ENCODE results near the gene PTBP1. TPM values are rescaled to one million over a fixed set of nuclear protein-coding genes. Genes with fewer than 3 reads are reported as not detected.

The PTBP1 gene
- total RNA-seq, 3 donors from 2014 or later (not counting 1 experiment from before 2014, with no cell fraction given) = 302 to 350 (median 345) TPM

DNA sequence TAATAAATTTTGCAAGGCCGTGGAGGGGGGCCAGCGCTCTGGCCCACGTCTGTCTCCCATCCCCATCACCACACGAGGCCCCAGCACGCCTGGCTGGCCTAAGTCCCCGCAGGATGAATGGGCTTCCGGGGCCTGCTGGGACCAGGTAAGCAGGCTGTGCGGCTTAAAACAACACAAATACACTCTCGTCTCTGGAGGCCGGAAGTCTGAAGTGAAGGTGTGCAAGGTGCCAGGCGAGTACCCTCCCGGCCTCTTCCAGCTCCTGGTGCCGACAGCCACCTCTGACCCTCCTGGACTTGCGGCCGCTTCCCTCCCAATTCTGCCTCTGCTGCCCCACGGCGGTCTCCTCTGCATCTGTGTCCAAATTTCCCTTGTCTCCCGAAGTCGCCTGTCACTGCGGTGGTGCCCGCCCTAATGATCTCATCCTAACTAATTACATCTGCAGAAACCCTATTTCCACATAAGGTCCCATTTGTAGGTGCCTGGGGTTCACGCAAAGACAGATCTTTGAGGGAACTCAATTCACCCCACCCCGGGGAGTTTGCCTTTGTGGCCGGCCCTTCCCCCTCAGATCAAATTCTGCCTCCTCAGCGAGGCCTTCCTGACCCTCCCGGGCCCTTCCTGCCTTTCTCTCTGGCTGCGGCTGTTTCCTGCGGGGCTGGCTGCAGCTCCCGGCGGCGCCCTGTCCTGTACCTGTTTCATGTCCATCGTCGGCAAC is 8.1 kb upstream of the PTBP1 start:
- H3K36me3 Mint-ChIP-seq = no peaks in the 10 kb centered on the region
- Histone ChIP-seq H3K4me3 (ENCODE audit: low read length) (no peak overlapping the region), H3K36me3 (ENCODE audit: control insufficient read depth, insufficient read depth, low read length) (no peaks in the 10 kb centered on the region), H3K9me3 (ENCODE audit: control insufficient read depth, insufficient read depth, low read length) (no peaks in the 10 kb centered on the region), H3K4me1 (ENCODE audit: control insufficient read depth, insufficient read depth, low read length) (peaks cover 4% of the 10 kb centered on the region), H3K27me3 (ENCODE audit: control insufficient read depth, insufficient read depth, low read length) (no peaks in the 10 kb centered on the region), H3K27ac (ENCODE audit: low read length) (no peak overlapping the region)
- H3K9me3 Mint-ChIP-seq = no peaks in the 10 kb centered on the region
- no peak for ATAC-seq
- peak in 1 of 2 donors; percentile 24 for DNase-seq
- H3K4me1 Mint-ChIP-seq = peaks cover 0 to 8% of the 10 kb centered on the region in 2 donors
- no peaks in the 10 kb centered on the region for H3K27me3 Mint-ChIP-seq (ENCODE audit: low read depth in 2 of 2)
- intact Hi-C loops (cut with micrococcal nuclease) = no loop called here
- WGBS (ENCODE audit: insufficient coverage) = 66% methylated on average over 33 of the region's 33 CpGs
- no peak overlapping the region for H3K27ac Mint-ChIP-seq
- H3K4me3 Mint-ChIP-seq = no peak overlapping the region
- TF ChIP-seq, protein P1, sequence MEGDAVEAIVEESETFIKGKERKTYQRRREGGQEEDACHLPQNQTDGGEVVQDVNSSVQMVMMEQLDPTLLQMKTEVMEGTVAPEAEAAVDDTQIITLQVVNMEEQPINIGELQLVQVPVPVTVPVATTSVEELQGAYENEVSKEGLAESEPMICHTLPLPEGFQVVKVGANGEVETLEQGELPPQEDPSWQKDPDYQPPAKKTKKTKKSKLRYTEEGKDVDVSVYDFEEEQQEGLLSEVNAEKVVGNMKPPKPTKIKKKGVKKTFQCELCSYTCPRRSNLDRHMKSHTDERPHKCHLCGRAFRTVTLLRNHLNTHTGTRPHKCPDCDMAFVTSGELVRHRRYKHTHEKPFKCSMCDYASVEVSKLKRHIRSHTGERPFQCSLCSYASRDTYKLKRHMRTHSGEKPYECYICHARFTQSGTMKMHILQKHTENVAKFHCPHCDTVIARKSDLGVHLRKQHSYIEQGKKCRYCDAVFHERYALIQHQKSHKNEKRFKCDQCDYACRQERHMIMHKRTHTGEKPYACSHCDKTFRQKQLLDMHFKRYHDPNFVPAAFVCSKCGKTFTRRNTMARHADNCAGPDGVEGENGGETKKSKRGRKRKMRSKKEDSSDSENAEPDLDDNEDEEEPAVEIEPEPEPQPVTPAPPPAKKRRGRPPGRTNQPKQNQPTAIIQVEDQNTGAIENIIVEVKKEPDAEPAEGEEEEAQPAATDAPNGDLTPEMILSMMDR (IDR thresholded peaks at IDR 0.05) = no peak

DNA sequence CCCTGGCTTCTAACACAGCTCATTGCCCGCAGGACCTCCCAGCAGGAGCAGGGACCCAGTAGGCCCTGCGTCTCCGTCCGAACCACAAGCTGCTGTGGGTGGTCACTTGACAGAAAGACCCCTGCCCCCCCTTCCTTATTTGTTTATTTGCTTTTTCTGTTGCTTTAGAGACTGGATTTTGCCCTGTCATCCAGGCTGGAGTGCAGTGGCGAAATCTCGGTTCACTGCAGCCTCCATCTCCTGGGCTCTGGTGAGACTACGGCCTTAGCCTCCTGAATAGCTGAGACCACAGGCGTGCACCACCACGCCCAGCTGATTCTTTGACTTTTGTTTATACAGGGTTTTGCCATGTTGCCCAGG is 7.6 kb upstream of the PTBP1 start:
- Mint-ChIP-seq H3K4me3 (no peak overlapping the region), H3K4me1 (peaks cover 0 to 8% of the 10 kb centered on the region in 2 donors), H3K27me3 (ENCODE audit: low read depth in 2 of 2) (no peaks in the 10 kb centered on the region), H3K27ac (no peak overlapping the region), H3K36me3 (no peaks in the 10 kb centered on the region), H3K9me3 (no peaks in the 10 kb centered on the region)
- WGBS (ENCODE audit: insufficient coverage) = 91% methylated on average over 9 of the region's 9 CpGs
- Histone ChIP-seq H3K27me3 (ENCODE audit: control insufficient read depth, insufficient read depth, low read length) (no peaks in the 10 kb centered on the region), H3K27ac (ENCODE audit: low read length) (no peak overlapping the region), H3K36me3 (ENCODE audit: control insufficient read depth, insufficient read depth, low read length) (no peaks in the 10 kb centered on the region), H3K9me3 (ENCODE audit: control insufficient read depth, insufficient read depth, low read length) (no peaks in the 10 kb centered on the region), H3K4me1 (ENCODE audit: control insufficient read depth, insufficient read depth, low read length) (peaks cover 4% of the 10 kb centered on the region), H3K4me3 (ENCODE audit: low read length) (no peak overlapping the region)
- ATAC-seq = no peak
- intact Hi-C loops (cut with micrococcal nuclease) = no loop called here
- DNase-seq = no peak
- TF ChIP-seq, protein P1 (IDR thresholded peaks at IDR 0.05) = no peak

DNA sequence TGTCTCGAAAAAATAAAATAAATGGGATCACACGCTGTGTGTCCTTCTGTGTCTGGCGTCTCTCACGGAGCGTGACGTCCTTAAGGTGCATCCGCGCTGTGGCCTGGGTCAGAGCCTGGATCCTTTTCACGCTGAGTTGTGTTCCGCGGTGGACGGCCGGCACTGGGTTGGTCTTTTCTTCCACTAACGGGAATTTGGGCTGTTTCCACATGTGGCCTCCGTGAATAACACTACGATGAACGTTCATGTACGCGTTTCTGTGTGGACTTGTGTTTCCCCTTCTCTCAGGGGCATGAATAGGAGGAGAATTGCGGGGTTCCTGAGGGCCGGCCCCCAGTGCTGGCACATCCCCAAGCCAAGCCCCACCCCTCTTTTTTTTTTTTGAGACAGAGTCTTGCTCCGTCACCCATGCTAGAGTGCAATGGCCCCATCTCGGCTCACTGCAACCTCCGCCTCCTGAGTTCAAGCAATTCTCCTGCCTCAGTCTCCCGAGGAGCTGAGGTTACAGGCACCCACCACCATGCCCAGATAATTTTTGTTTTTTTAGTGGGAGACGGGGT is 6.2 kb upstream of the PTBP1 start:
- Histone ChIP-seq H3K4me1 (ENCODE audit: control insufficient read depth, insufficient read depth, low read length) (peaks cover 6% of the 10 kb centered on the region), H3K9me3 (ENCODE audit: control insufficient read depth, insufficient read depth, low read length) (no peaks in the 10 kb centered on the region), H3K27me3 (ENCODE audit: control insufficient read depth, insufficient read depth, low read length) (no peaks in the 10 kb centered on the region), H3K36me3 (ENCODE audit: control insufficient read depth, insufficient read depth, low read length) (no peaks in the 10 kb centered on the region), H3K27ac (ENCODE audit: low read length) (no peak overlapping the region), H3K4me3 (ENCODE audit: low read length) (no peak overlapping the region)
- DNase-seq (no peak), ATAC-seq (no peak)
- intact Hi-C loops (cut with micrococcal nuclease) = no loop called here
- no peak overlapping the region for H3K4me3 Mint-ChIP-seq
- no peaks in the 10 kb centered on the region for H3K36me3 Mint-ChIP-seq
- no peaks in the 10 kb centered on the region for H3K9me3 Mint-ChIP-seq
- TF ChIP-seq, protein P1 (IDR thresholded peaks at IDR 0.05) = no peak
- 91% methylated on average over 26 of the region's 26 CpGs for WGBS (ENCODE audit: insufficient coverage)
- no peak overlapping the region for H3K27ac Mint-ChIP-seq
- peaks cover 0 to 8% of the 10 kb centered on the region in 2 donors for H3K4me1 Mint-ChIP-seq
- H3K27me3 Mint-ChIP-seq (ENCODE audit: low read depth in 2 of 2) = no peaks in the 10 kb centered on the region
